SHP77 (cell line): ENCODE data around the gene DOC2B.
"Not testable (repeated sequence)": the region's sequence is repeated elsewhere in the genome, so short reads cannot be mapped to it uniquely, and the experiment has no call there.

Experiments used
- DNase-seq, 2 experiments: peaks; one replicate each; lab custom pipeline; 2025; lab: John Stamatoyannopoulos, UW

The DOC2B gene

GRCh38 chr17:181245-182049 is at the start of gene DOC2B:
TSS of gene DOC2B (minus strand) at chr17:181650. CDS start at chr17:181479, 171 bp downstream.
- no peak for DNase-seq

- no peak for DNase-seq
These were observed 48.9 kb upstream of the DOC2B start for GRCh38 chr17:230395-230770.

- DNase-seq, result no peak
These were observed 48.4 kb upstream of the DOC2B start for GRCh38 chr17:229709-230394.

GRCh38 chr17:228951-229708 is 47.7 kb upstream of the DOC2B start:
- no peak for DNase-seq

GRCh38 chr17:227946-228615 is 46.6 kb upstream of the DOC2B start:
- DNase-seq, result no peak

GRCh38 chr17:227078-227945 is 45.9 kb upstream of the DOC2B start:
- DNase-seq, result no peak

- DNase-seq, result no peak
These were observed 44.9 kb upstream of the DOC2B start for GRCh38 chr17:226108-227077.

- DNase-seq, result no peak
These were observed 44.1 kb upstream of the DOC2B start for GRCh38 chr17:225551-225950.

GRCh38 chr17:224576-224975 is 43.1 kb upstream of the DOC2B start:
- not testable (repeated sequence) for DNase-seq

GRCh38 chr17:223723-224471 is 42.4 kb upstream of the DOC2B start:
- DNase-seq, result no peak

- DNase-seq, result no peak
These were observed 40.7 kb upstream of the DOC2B start for GRCh38 chr17:222172-222571.

- DNase-seq, result no peak
These were observed 38.2 kb upstream of the DOC2B start for GRCh38 chr17:219696-220095.

GRCh38 chr17:218432-219110 is 37.1 kb upstream of the DOC2B start:
- DNase-seq, result no peak

- no peak for DNase-seq
These were observed 35.2 kb upstream of the DOC2B start for GRCh38 chr17:216625-217024.

GRCh38 chr17:215563-216478 is 34.4 kb upstream of the DOC2B start:
- DNase-seq, result not testable (repeated sequence)

- no peak for DNase-seq
These were observed 33.5 kb upstream of the DOC2B start for GRCh38 chr17:214881-215331.

GRCh38 chr17:213286-214105 is 32.0 kb upstream of the DOC2B start:
- DNase-seq, result no peak
